Natural killer cell treated with Interleukin-12 subunit alpha and Interleukin-12 subunit beta and Interleukin-15 and Interleukin-18, amount 100 ng/mL, for 72 hours (primary cell): ENCODE results near the gene EMILIN2. TPM values are rescaled to one million over a fixed set of nuclear protein-coding genes. Genes with fewer than 3 reads are reported as not detected.
A peak's percentile ranks its signal among the peaks of the same experiment; 100 is the strongest.
"Not testable (repeated sequence)": the region's sequence is repeated elsewhere in the genome, so short reads cannot be mapped to it uniquely, and the experiment has no call there.

ENCODE experiments used
- ATAC-seq, 2 donors: fragments of 150-1000 bp; cut with Tn5 transposase in 1 of 2; sonication (Bioruptor Pico), chemical (Tn5 transposase) in 1 of 2; 2 replicates each; pipeline ENCODE4 v1.10.0; 2021
- DNase-seq: peaks from one replicate; pipeline ENCODE4 v3.0.0; 2022; ENCODE audit warnings: low spot score
- H3K27ac Mint-ChIP-seq, 2 donors: 1 replicate in 1 of 2; 2 replicates in 1 of 2; pipeline ENCODE4 v1.8.0; 2022; ENCODE audit warnings: mixed read lengths in 2 of 2, mild to moderate bottlenecking in 1 of 2, moderate library complexity in 1 of 2
- H3K27me3 Mint-ChIP-seq, 2 donors: 1 replicate in 1 of 2; 2 replicates in 1 of 2; pipeline ENCODE4 v1.8.0; 2022; ENCODE audit warnings: mixed read lengths in 2 of 2
- H3K36me3 Mint-ChIP-seq: one replicate; pipeline ENCODE4 v1.8.0; 2022; ENCODE audit warnings: mixed read lengths
- H3K4me1 Mint-ChIP-seq, 2 donors: 1 replicate in 1 of 2; 2 replicates in 1 of 2; pipeline ENCODE4 v1.8.0; 2022; ENCODE audit warnings: low read depth in 2 of 2, mixed read lengths in 2 of 2, mild to moderate bottlenecking in 1 of 2
- H3K4me3 Mint-ChIP-seq: one replicate; pipeline ENCODE4 v1.8.0; 2022; ENCODE audit warnings: mixed read lengths
- H3K9me3 Mint-ChIP-seq: 2 replicates; pipeline ENCODE4 v1.8.0; 2022; ENCODE audit warnings: mixed read lengths
- total RNA-seq, 2 donors: library from RNA; stranded (reverse); gene quantifications; one replicate each; pipeline ENCODE4 v1.2.3, GENCODE V29; 2022

Gene EMILIN2
- total RNA-seq, 2 donors from 2014 or later: 20.8 to 49.1 TPM

GRCh38 chr18:2912357-2913299, 65.8 kb downstream of the EMILIN2 start:
- peaks cover 24 to 28% of the 10 kb centered on the region in 2 donors for H3K4me1 Mint-ChIP-seq
- no peaks in the 10 kb centered on the region for H3K9me3 Mint-ChIP-seq
- no peak for DNase-seq
- peaks cover 8% of the 10 kb centered on the region for H3K36me3 Mint-ChIP-seq
- H3K4me3 Mint-ChIP-seq: no peak overlapping the region
- no peak for ATAC-seq
- no peaks in the 10 kb centered on the region for H3K27me3 Mint-ChIP-seq
- no peak overlapping the region for H3K27ac Mint-ChIP-seq

- peaks cover 19 to 22% of the 10 kb centered on the region in 2 donors for H3K4me1 Mint-ChIP-seq
- no peak for ATAC-seq
Measured at GRCh38 chr18:2913398-2914005, 66.7 kb downstream of the EMILIN2 start.

DNA sequence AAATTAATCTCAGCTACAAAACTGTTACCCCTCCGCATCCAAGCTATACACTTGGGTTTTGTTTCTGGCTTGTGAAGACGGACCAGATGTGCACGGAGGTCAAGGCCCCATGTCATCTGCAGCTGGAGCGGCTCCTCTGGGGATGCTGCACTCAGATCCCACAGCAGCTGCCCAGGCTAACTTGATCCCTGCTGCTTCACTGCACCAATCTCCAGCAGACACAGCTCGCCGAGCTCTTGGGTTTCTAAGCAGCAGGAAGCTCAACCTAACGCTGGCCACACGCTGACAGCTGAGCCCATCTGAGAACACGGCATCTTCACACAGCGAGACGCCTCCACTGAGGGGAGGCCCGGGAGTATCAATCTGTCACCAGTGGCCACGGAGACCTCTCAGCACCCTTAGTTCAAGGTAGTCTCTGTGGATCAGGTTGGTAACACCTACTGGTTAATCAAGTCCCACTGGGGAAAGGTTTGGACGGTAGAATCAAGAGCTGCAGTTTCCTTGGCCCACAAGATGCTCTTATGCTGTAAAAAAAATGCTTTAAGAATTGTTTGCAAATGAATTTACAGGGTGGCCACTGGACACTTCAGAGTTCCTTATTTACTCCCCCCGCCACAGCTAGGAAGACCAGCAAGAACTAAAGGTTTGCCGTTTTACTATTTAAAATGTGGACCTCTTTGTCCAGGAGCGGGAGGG, 67.5 kb downstream of the EMILIN2 start:
- peaks cover 10% of the 10 kb centered on the region for H3K36me3 Mint-ChIP-seq
- no peak overlapping the region for H3K27ac Mint-ChIP-seq
- H3K9me3 Mint-ChIP-seq: no peaks in the 10 kb centered on the region
- H3K4me1 Mint-ChIP-seq: peaks cover 18 to 19% of the 10 kb centered on the region in 2 donors
- no peak for ATAC-seq
- no peak overlapping the region for H3K4me3 Mint-ChIP-seq
- no peaks in the 10 kb centered on the region for H3K27me3 Mint-ChIP-seq
- DNase-seq: no peak

More at GRCh38 chr18:2913398-2914005, 66.7 kb downstream of the EMILIN2 start:
- H3K4me3 Mint-ChIP-seq: no peak overlapping the region
- H3K27me3 Mint-ChIP-seq: no peaks in the 10 kb centered on the region
- H3K27ac Mint-ChIP-seq: no peak overlapping the region
- no peak for DNase-seq
- no peaks in the 10 kb centered on the region for H3K9me3 Mint-ChIP-seq
- peaks cover 10% of the 10 kb centered on the region for H3K36me3 Mint-ChIP-seq

GRCh38 chr18:2914881-2915240, 68.1 kb downstream of the EMILIN2 start:
- H3K36me3 Mint-ChIP-seq: peaks cover 10% of the 10 kb centered on the region
- no peak overlapping the region for H3K27ac Mint-ChIP-seq
- no peaks in the 10 kb centered on the region for H3K27me3 Mint-ChIP-seq
- H3K4me1 Mint-ChIP-seq: peaks cover 18 to 19% of the 10 kb centered on the region in 2 donors
- no peak for ATAC-seq
- no peak for DNase-seq
- no peaks in the 10 kb centered on the region for H3K9me3 Mint-ChIP-seq
- H3K4me3 Mint-ChIP-seq: no peak overlapping the region

DNA sequence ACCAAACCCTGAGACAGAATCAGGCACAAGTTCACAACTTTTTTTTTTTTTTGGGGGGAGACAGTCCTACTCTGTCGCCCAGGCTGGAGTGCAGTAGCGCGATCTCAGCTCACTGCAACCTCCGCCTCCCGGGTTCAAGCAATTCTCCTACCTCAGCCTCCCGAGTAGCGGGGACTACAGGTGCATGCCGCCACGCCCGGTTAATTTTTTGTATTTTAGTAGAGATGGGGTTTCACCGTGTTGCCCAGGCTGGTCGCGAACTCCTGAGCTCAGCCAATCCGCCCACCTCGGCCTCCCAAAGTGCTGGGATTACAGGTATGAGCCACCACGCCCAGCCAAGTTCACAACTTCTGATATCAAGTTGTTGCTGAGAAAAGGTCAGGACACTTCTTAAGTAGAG, 68.7 kb downstream of the EMILIN2 start:
- not testable (repeated sequence) for DNase-seq, ATAC-seq, H3K27me3 Mint-ChIP-seq, H3K9me3 Mint-ChIP-seq, H3K4me3 Mint-ChIP-seq, H3K27ac Mint-ChIP-seq
- peaks cover 18 to 22% of the 10 kb centered on the region in 2 donors for H3K4me1 Mint-ChIP-seq
- H3K36me3 Mint-ChIP-seq: peaks cover 14% of the 10 kb centered on the region

- ATAC-seq (no peak), DNase-seq (no peak)
- H3K27me3 Mint-ChIP-seq: no peaks in the 10 kb centered on the region
- peak overlapping the region; percentile 56 to 69 for H3K27ac Mint-ChIP-seq
- H3K4me1 Mint-ChIP-seq: peaks cover 18 to 19% of the 10 kb centered on the region in 2 donors
- peaks cover 21% of the 10 kb centered on the region for H3K36me3 Mint-ChIP-seq
- no peaks in the 10 kb centered on the region for H3K9me3 Mint-ChIP-seq
- H3K4me3 Mint-ChIP-seq: no peak overlapping the region
Measured at GRCh38 chr18:2916184-2916583, 69.4 kb downstream of the EMILIN2 start.

- no peak for DNase-seq
- no peak for ATAC-seq
- Mint-ChIP-seq H3K36me3 (peaks cover 24% of the 10 kb centered on the region), H3K4me3 (no peak overlapping the region), H3K9me3 (no peaks in the 10 kb centered on the region), H3K4me1 (peaks cover 15 to 17% of the 10 kb centered on the region in 2 donors), H3K27me3 (no peaks in the 10 kb centered on the region), H3K27ac (peak overlapping the region; percentile 56 to 69)
Measured at GRCh38 chr18:2917259-2918047, 70.6 kb downstream of the EMILIN2 start.

- Mint-ChIP-seq H3K27me3 (no peaks in the 10 kb centered on the region), H3K4me1 (peaks cover 13 to 16% of the 10 kb centered on the region in 2 donors), H3K9me3 (no peaks in the 10 kb centered on the region), H3K4me3 (no peak overlapping the region), H3K27ac (no peak overlapping the region), H3K36me3 (peaks cover 24% of the 10 kb centered on the region)
- no peak for DNase-seq
- ATAC-seq: no peak
Measured at GRCh38 chr18:2918761-2919550, 72.2 kb downstream of the EMILIN2 start.

GRCh38 chr18:2919600-2919999, 72.8 kb downstream of the EMILIN2 start:
- Mint-ChIP-seq H3K27ac (no peak overlapping the region), H3K4me3 (no peak overlapping the region), H3K9me3 (no peaks in the 10 kb centered on the region), H3K4me1 (peaks cover 13 to 16% of the 10 kb centered on the region in 2 donors), H3K36me3 (peaks cover 28% of the 10 kb centered on the region), H3K27me3 (no peaks in the 10 kb centered on the region)
- DNase-seq (no peak), ATAC-seq (no peak)

DNA sequence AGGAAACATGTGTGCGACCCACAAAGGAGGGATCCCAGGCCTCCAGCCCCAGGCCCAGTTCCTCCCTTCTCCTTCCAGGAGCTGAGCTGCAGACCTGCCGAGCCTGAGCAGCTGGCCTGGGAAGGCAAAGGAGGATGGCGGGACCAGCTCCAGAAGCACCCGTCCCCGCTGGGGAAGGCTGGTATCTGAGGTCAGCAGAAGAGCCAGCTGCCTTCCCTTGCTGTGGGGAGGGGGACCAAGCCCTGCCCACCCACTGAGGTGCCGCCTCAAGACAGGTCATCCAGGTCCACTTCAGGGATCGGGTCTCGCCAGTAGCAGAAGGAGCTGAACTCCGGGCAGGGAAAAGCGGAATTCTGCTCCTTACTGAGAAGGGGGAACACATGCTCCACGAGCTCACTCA, 73.2 kb downstream of the EMILIN2 start:
- DNase-seq (no peak), ATAC-seq (no peak)
- Mint-ChIP-seq H3K27ac (peak overlapping the region; percentile 16 to 56), H3K27me3 (no peaks in the 10 kb centered on the region), H3K4me3 (no peak overlapping the region), H3K36me3 (peaks cover 32% of the 10 kb centered on the region), H3K9me3 (no peaks in the 10 kb centered on the region), H3K4me1 (peaks cover 13 to 16% of the 10 kb centered on the region in 2 donors)

DNA sequence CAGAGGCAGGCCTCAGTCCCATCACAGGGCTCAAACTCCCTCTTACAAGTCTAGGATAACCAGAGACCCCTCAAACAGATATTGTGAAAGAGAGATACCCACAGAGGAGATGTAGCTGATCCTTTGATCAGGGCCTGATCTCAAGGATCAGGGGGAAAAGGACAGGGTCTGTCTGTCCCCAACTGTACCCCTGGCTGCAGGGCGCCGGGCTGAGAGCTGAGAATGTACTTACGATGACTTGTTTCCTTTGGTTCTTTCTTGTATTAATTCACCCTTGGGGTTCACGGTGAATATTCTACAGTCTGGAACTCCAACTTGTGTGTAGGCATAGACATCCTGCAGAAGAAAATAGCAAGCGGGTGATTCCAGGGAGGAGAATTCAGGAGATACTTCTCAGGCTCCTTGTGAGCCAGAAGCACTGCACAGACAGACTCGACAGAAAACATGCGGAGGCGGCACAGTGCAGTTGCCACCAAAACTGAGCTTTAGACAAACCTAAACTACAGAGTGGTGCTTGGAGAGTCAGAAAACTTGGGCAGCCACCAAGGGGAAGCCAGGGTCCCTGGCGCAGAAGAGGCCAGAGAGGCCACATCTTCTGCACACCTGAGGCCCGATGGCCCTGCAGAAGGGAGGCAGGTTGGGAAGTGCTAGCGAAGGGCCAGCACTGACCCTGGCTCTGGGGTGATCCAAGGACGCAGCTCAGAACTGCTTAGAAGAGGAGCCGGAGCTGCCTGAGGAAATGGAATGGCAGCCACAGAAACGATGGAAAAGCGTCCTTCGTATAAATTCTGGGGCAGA, 73.9 kb downstream of the EMILIN2 start:
- no peak for DNase-seq
- no peaks in the 10 kb centered on the region for H3K9me3 Mint-ChIP-seq
- no peaks in the 10 kb centered on the region for H3K27me3 Mint-ChIP-seq
- H3K27ac Mint-ChIP-seq: peak overlapping the region; percentile 16 to 56
- H3K4me3 Mint-ChIP-seq: no peak overlapping the region
- peaks cover 34% of the 10 kb centered on the region for H3K36me3 Mint-ChIP-seq
- no peak for ATAC-seq
- H3K4me1 Mint-ChIP-seq: peaks cover 13 to 16% of the 10 kb centered on the region in 2 donors

GRCh38 chr18:2921778-2922177, 75.0 kb downstream of the EMILIN2 start:
- DNase-seq (no peak), ATAC-seq (no peak)
- Mint-ChIP-seq H3K27me3 (no peaks in the 10 kb centered on the region), H3K36me3 (peaks cover 31% of the 10 kb centered on the region), H3K27ac (no peak overlapping the region), H3K9me3 (no peaks in the 10 kb centered on the region), H3K4me3 (no peak overlapping the region), H3K4me1 (peaks cover 10% of the 10 kb centered on the region in 2 donors)
